ENCODE measurements around the gene HOXC10.

The HOXC10 gene

DNA sequence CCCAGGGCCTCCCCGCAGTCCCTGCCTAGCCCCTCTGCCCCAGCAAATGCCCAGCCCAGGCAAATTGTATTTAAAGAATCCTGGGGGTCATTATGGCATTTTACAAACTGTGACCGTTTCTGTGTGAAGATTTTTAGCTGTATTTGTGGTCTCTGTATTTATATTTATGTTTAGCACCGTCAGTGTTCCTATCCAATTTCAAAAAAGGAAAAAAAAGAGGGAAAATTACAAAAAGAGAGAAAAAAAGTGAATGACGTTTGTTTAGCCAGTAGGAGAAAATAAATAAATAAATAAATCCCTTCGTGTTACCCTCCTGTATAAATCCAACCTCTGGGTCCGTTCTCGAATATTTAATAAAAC lies 45.5 kb downstream of the HOXC10 start:
- DNase-seq (ENCODE audit: low spot score), result no peak

DNA sequence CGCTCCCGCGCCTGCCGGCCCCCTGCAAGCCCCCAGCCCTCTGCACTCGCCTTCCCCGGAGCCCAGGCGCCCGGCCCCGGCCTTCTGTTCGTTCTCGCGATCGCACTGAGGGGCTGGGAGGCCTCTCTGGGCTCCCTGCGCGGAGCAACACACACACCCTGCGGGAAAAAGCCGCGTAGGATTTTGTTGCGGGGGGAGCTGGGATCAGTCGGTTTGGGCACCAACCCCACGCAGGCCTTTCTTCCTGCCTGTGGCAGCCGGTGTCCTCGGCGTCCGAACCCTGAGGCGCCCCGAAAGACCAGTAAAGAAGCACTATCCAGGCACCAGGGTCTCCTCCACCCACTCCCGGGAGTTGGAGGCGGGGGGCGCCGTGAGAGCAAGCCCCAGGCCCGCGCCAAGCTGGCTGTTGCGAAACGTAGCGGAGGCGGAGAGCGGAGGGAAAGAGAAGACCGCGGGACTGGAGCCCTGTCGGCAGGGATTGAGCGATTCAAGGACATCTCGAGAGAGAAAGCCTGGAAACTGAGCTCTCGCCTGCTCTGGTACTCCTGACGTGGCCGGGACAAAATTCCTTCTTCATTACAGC lies 46.0 kb downstream of the HOXC10 start:
- DNase-seq (ENCODE audit: low spot score), result no peak

DNA sequence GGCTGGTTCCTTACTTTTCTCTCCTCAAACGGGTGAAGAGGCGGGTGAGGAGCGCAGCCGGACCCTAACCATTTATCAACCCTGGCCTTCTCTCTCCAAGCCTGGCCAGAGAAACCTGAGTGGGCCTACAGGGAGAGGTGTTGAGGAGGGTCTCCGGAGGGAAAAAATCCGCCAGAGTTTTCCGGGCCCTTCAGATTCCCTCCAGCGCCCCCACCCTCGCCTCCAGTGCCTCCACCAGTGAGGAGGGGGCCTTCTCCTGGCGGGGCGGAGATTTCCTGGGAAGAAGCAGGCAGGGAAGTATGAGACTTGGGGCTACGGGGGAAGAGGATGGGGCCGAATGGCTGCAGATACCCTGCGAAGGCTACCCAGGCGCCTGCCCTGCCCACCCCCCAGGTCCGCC lies 46.5 kb downstream of the HOXC10 start:
- no peak for DNase-seq (ENCODE audit: low spot score)

DNA sequence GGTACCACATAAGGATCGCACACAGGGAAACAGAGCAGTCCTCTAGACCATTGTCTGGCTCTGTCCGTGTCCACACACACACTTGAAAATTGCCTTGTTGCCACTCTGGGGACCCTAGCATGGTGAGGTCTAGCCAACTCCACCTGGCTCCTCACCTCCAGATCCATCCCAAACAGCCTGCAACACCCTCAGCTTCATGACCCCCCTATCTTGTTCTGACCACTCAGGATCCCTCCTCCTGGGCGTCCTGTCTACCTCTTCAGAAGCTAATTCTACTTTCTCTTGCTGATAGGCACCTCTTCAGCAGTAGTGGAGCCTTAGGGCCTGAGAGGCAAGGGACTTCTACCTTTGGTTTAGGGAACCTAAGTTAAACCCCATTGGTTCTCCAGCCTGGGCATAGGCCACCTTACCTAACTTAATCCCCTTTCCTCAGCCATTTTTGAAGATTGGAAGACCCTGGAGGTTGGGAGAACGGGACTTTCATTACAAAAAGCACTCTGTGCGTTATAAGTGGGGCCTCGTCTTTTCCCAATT lies 47.2 kb downstream of the HOXC10 start:
- DNase-seq (ENCODE audit: low spot score), result no peak

DNA sequence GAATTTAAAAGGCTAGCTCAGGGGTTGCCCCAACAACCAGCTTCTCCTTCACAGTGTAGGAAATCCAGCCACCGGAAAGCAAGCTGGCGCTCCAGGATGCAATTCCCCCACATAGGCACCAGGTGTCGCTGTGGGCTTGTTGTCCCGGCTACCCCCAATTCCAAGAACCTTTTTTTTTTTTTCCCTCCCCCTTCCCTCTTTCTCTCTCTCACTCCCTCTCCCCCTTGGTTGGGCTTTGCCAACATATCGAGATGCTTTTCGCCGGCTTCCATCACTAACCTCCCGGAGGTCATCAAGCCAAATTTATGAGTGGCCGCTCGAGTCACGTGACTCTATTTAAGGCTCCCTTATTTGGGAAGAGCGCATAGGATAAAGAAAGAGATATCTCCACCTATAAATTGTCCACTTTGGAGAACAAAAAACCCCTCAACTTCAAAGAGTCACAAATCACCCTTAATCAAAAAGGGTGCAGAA lies 47.7 kb downstream of the HOXC10 start, which contains the start of gene HOXC5:
Gene HOXC5 (plus strand): TSS at position 424 of the 474 bp plus-strand sequence. CDS start 73 bp downstream, outside the sequence.
- DNase-seq (ENCODE audit: low spot score), result peak; percentile 93

DNA sequence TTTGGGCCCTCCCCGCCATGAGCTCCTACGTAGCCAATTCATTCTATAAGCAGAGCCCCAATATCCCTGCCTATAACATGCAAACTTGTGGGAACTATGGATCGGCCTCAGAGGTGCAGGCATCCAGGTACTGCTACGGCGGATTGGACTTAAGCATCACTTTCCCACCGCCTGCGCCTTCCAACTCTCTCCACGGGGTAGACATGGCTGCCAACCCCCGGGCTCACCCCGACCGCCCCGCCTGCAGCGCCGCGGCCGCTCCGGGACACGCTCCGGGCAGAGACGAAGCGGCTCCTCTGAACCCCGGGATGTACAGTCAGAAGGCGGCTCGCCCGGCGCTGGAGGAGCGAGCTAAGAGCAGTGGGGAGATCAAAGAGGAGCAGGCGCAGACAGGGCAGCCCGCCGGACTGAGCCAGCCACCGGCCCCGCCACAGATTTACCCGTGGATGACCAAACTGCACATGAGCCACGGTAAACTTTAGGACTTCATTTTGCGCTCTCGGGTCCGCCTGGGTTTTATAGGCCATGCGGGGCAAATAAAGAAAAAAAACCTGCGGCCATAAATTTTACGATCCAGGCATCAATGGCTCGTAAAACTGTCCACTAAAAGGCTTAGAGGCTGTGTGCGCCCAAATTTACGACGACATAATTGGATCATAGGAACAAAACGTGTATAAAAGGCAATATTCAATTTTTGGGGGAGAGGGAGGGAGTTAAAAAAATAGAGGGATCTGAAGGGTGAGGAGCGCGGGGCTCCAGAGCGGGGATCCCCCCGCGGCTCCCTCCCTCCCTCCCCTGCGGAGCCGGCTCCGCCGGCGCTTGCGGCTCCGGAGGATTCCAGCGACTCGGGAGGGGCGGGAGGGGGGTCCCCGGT lies 48.4 kb downstream of the HOXC10 start:
- DNase-seq (ENCODE audit: low spot score), result peak; percentile 80

DNA sequence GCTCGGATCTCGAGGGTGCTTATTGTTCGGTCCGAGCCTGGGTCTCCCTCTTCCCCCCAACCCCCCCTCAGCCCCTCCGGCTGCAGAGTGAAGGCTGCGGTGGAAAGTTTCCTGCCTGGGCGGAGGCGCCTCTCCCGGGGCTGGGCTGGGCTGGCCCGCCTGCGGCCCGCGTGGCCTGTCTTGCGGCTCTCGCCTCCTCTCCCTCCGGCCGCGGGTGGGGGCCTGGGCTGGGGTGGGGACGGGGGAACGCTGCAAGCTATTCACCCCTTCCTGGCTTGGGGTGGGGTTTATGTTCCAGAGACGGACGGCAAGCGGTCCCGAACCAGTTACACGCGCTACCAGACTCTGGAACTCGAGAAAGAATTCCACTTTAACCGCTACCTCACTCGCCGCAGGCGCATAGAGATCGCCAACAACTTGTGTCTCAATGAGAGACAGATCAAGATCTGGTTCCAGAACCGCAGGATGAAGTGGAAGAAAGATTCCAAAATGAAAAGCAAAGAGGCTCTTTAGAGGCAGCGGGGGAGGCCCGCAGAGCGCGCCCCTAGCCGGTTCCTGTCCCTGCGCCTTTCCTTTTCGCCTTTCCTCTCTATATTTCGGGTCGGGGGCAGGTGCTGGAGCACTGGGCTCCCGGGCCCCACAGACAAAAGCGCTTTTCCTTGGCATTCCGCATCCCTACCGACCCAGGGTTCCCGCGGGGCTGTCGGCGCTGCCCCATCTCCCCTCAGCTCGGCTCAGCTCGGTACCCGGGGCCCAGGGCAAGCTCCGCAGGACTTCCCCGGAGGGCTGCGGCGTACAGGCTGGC lies 49.2 kb downstream of the HOXC10 start:
- DNase-seq (ENCODE audit: low spot score), result peak; percentile 29

DNA sequence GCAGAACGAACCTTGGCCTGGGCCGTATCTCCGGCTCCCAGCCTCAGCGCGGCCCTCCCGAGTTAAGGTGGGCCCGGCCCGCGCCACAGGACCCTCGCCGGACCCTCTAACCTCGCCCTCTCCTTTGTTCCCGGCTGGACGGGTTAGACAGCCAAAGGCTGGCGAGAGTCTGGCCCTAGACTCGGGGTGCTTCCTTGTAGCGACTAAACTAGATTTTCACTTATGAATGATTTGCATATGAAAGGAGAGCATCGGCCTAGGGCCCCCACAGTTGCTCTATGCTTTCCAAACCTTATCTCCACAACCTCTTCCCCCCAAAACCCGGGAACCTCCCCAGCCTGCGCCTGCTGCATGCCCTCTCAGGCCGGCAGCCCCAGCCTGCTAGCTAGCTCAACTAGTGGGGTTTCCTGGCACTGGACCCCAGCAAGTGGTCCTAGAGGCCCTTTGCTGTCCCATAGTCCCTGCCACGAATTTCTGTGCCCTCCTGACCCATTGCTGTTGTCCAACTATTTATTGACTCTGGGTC lies 49.9 kb downstream of the HOXC10 start:
- DNase-seq (ENCODE audit: low spot score), result no peak

DNA sequence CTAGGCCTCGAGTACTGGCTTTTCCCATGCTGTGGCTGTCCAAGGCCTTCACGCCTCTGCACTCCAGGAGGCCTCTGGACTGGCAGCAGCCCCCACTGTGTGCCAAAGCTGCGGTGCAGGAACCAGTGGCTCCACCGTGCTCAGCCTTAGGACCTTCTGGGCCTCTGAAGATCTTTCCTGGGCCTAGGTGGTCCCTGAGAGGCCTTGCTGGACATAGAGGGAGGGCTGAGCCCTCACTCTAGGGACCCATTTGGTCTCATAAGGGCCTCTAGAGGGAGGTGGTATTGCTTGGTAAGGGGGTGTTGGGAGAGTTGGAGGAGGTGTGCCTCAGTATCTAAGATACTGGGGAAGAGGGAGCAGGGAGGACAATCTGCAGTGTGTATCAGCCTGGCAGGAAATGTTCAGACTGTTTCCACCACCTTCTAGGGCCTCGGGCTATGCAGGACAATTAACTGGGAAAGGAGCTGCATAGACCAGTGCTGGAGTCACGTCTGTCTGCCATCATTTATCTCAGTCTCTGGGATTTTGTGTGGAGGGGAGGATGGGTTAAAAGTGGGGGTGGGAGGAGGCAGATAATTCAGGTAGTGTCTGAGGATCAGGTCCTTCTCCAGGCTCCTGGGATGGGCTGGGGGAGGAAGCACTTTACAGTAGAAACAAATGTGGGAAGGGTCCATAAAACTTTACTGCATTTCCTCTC lies 50.8 kb downstream of the HOXC10 start:
- no peak for DNase-seq (ENCODE audit: low spot score)

DNA sequence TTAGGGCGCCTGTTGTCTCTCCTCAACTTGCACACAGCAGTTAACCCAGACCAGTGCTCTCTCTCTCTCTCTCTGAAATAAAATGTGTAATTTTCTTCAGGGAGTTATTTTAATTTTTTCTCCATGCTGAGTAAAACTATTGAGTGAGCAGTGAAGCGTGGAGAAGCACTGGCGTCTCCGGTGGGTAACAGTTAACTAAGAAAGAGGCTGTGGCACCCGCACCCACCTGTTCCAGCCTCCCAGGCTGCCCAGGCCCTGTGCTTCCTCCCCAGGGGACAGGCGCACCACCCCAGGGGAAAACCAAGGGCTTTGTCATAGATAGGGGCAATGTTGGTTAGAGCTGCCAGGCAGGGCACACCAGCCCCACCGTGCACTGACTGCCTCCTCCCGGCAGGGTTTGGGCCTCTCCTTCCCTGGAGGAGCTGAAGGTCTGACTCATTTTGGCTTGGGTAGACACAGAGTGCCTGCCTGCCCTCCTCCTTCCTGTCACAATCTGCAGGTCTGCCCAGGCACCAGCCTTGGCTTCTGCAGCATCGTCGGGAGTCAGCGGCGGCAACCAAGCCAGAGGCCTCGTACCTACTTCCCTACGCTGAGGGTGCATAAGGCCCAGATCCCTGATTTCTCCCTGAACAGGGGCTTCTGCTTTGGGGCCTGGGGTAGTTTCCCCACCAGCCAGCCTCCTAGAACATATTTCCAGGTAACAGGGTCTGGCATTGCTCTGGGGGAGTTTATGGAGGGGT lies 51.8 kb downstream of the HOXC10 start:
- DNase-seq (ENCODE audit: low spot score), result peak; percentile 50

DNA sequence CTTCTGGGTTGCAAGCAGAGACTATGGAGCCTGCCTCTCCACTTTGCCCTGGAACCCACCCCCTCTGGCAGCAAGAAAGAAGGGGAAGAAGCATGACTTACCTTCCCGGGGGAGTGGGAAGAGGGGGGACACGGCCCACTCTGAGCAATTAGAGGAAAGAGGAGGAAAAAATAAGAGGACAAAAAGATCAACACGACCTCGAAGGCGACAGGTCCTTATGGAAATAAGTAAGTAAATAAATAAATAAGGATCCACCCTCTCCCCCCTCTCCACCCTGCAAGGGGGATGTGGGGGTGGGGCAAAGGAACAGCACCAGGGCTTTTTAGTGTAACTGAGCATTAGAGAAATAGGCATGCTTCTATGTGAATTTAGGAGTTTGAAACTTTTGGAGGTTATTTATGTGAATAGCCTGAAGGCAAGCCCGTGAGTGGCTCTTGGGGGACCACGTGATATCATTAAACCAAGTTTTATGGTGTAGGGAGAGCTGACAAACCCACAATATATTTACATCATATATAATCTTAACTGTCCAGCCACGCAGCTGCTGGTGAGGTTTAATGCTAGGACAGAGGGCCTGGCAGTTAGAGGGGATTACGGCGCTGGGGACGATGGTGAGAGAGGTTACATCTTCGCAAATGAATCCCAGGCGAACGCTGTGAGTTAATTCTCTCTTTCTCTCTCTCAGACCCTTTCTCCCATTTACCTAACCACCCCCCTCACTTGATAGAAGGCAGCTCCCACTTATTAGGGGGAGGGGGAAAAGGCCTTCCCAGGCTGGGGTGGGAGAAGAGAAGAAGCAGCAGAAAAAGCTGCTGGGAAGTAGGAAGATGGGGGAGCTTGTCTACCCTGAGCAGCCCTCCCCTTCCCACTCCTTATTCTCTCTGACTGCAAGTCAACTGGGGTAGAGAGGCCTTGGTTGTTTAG lies 52.7 kb downstream of the HOXC10 start:
- DNase-seq (ENCODE audit: low spot score), result no peak

DNA sequence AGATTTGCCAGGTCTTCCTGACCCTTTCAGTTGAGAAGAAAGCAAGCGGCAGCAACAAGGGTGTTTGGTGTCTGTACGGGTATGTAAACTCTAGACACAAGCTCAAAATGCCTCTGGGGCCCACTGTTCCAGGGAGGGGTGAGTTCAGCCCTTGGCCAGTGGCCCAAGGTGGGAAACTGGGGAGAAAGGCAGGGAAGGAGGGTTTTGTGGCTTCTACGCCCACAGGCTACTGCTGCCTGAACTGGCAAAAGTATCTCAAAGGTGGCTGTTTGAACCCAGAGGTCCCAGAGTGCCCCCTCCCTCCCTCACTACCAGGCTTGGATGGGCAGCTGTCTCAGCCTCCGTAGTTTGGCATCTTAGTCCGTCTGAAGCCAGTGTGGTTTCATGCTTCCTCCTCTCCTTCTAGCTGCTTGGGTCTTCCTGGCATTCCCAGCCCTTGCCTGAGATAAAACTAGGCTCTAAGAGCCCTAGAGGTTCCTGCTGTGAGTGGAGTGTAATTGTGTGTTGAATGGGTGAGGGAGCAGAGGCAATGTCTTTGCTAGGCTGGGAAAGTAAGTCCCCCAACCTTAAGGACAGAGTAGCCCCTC lies 53.4 kb downstream of the HOXC10 start:
- DNase-seq (ENCODE audit: low spot score), result no peak

DNA sequence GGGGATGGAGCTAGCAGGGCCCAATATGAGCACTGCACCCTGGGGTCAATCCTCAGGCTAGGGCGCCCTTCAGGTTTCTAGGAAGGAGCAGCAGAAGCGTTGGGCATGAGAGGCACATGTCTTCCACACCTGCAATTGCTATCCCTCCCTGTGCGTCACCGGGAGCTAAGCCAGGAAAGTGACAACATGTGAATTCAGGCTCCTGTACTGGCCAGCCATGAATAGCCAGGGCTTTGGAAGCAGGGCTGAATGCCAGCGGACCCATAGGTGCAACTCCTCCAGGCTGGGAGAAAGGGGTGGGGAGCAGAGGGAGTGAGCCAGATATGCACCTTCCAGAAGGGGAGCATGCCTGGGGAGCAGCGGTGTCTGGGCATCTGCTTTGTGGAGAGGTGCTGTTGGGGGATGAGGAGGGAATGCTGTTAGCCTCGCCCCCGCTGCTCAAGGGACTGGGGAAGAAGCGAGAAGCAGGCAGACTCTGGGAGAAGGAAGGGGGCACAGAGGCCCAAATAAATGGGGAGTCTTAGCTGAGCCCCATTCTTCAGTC lies 54.0 kb downstream of the HOXC10 start:
- no peak for DNase-seq (ENCODE audit: low spot score)

DNA sequence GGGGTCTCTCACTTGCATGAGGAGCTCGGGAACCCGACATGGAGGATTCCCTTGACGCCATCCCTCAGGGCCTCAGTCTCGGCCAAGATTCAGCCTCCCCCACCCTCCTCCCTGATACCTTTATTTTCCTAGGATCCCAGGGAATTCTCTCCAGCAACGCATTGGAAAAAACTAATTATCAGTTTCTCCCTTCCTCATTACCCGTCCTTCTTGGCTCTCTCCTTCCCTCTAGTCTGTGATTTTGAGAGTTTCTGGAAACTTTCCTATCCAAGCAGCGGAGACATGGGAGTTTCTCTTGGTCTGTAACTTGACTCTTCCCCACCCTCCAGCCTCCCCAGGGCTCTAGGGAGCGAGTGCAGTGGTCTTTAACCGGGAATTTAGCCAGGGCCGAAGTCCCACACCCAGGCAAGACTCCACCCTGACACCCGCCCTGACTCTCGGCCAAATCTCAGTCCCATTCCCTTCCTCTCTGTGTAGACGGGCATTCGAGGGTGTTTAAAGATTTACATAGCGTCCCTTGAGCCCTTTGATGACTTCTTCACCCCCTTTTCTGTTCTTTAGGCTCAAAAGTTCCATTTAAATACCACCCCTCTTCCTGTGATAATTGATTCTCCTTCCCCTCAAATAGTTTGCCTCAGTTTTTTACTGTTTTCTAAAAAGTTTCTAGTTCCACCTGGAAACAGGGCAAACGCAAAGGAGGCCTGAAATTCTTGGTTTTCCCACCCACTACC lies 54.6 kb downstream of the HOXC10 start:
- no peak for DNase-seq (ENCODE audit: low spot score)
